ENCODE data around the gene JAML.
A peak's percentile ranks its signal among the peaks of the same experiment; 100 is the strongest.

Gene JAML

GRCh38 chr11:118215262-118215661 is 9.5 kb downstream of the JAML start:
- peak; percentile 66 for DNase-seq

DNA sequence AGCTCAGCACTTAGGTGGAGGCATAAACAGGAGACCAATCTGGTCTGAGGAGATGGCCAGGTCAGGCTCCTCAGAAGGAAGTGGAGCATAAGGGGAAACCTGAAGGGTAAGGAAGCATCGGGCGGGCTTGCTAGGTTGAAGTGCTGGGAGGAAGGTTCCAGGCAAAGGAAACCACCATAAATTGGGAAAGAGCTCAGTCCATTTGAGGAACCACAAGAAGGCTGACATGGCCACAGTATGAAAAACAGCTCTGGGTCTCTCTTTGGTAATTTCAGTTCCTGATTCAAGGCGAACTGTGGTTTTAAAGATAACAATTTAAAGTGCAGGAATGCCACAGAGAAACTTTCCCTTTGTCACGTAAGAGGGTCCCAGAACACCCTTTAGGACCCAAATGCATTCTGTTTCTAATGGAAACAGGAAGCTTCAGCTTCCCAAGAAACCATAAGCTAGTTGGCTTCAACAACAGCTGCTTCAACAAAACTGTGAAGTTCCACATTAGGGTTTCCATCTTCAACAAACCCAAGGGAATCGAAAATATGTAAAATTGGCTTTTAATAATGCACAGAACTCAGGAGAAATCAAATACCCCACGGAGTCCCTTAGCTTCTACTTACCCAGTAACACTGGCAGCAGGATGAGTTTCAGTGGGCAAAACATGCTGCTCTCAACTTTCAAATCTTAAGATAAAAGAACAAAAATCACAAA is 10.4 kb downstream of the JAML start:
- DNase-seq, result no peak

DNA sequence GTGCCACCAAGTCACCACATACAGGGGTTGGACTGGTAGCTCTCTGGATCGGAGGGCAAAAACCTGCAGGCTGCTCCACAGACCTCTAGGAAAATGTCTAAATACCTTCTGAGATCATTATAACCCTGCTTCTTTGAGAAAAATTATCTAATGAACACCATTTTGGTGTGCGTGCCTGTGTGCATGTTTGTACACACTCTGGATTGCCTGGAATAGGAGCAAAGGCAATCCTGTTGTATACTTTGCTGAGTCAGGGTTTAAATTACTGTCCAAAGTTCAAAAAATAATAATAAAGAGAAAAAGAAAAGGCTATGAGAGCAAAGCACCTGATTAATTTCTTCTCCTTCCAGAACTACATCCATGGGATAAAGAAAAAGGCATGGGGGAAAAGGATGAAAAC is 11.0 kb downstream of the JAML start:
- no peak for DNase-seq

DNA sequence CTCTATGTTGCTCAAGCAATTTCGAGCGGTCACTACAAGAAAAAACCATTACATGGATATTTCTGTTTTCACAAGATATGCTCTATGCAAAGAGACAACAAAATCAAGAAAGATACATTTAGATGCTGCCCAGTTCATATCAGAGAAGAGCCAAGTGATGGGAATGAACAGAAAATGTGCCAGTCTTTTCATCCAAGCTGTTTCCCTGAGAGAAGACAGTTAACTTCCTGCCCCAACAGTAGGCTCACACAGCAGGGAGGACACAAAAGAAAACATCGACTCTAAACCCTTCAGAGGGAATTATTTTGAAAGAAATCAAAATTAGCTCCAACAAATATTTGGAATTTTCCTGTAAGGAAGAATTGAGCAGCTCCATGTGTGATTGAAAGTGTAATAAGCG is 11.6 kb downstream of the JAML start:
- DNase-seq, result no peak

GRCh38 chr11:118212781-118213191 is 12.0 kb downstream of the JAML start:
- DNase-seq, result no peak

- DNase-seq, result no peak
Observed at GRCh38 chr11:118212131-118212725, 12.6 kb downstream of the JAML start.

GRCh38 chr11:118211006-118211405 is 13.8 kb downstream of the JAML start:
- DNase-seq, result no peak

DNA sequence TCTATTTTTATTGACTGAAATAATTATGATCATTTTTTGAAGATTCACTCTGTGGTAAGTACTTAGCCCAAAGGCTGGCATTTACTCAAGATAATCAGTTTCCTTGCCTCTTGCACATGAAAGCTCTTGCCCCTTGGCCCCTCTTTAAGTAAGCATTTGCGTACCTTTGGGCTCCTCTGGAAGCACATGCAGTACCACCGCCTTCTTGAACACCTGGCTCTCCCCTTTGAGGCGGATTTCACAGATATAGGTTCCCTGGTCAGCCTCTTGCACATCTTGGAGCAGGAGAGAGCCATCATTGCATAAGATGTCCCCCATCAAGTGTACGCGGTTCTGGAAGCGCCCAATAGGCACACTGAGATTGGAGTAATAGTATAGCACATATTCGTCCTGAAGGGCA is 14.5 kb downstream of the JAML start:
- DNase-seq, result no peak

- peak; percentile 55 for DNase-seq
Observed at GRCh38 chr11:118209033-118209432, 15.8 kb downstream of the JAML start.

DNA sequence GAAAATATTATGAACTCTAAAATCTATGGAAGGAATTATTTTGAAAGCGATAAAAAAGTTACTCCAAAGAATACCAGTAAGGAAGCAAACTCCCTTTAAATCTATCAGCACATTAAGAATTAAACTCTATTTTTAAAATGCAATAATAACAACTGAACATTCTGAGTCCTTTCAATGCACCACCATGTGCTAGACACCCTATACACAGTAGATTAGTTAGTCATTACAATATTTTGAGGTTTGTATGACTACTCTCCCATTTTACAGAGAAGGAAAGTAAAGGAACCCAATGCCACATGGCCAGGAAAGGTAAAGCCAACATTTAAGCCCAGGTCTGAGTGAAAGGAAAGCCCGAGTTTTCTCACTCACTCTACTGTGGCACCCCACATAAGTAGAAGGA is 17.7 kb downstream of the JAML start:
- DNase-seq, result peak; percentile 57

DNA sequence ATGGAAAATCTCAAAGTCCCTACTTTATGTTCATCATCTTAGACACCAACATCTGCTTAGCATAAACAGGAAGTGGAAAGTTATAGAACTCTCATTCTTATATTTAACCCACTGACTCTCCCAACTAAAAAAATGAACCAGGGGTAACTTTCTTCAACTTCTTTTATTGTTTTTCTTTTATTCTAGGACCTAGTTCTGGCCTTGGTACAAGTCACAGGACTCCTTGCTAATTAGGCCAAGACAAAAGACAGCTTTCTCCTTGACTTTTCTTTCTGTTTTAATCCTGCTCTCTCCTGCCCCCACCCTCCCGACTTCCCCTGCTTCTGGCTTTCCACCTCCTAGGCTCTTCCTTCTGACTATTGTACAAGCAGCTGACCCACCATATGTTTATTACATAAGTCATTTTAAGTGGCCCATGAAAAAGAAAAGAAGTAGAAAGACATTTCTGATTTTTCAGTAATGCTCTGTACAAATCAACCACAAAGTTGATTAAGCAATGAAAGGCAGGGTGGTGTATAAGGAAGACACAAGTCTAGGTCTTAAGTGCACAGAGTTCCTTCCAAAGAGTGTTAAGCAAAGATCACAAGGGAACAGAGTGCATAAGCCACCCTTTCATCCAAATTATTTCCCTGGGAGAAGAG is 18.3 kb downstream of the JAML start:
- DNase-seq, result no peak

- DNase-seq, result no peak
Observed at GRCh38 chr11:118205606-118206378, 19.0 kb downstream of the JAML start.

- peak; percentile 79 for DNase-seq
Observed at GRCh38 chr11:118202599-118203422, 22.0 kb downstream of the JAML start.

DNA sequence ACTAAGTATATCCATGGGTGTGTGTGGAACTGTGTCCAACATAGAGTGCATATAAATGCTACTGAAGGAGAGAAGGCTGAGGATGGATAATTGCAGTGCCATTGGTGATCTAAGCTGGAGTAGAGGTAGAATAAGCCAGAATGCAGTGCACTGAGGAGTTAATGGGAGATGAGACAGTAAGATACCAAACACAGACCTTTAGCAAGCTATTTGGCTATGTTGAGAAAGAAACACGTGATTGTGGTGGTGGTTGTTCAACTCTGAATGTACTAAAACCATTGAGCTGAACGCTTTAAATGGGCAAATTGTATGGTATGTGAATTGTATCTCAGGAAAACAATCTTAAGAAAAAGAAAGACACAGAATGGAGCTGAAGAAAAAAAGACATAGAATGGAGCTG is 22.8 kb downstream of the JAML start:
- no peak for DNase-seq

DNA sequence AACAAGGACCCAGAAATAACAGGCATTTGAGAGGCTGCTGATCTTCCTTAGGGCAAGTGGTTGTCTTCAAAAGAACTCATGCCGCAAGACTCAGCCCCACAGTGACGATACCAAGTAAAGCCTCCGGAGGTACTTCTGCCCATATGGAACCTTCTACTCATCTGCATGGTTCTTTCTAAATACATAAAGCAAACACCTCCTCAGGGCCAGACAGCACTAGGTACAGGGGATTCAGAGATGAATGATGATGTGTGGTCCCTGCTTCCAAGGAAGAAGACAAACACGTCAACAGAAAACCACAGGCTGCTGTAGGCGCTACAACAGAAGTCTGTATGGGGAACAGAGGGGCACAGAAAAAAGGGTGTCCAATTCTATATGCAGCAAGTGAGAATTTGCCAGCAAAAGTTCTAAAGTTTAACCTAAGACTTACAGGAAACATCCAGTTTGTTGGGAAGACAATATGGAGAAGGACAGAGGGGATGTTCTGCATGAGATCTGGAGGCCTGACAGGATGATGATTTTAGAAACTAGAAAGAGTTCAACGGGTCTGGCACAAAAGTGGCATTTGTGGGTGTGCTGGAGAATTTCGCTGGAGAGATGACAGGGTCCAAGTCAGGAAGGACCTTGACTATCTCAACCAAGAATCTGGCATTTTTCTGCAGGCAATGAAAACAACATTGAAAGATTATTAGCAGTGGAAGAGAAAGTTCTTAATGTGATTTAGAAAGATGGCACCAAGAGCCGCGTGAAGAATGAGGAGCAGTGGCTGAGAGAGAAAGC is 23.7 kb downstream of the JAML start:
- peak; percentile 64 for DNase-seq

- no peak for DNase-seq
Observed at GRCh38 chr11:118200497-118200896, 24.3 kb downstream of the JAML start.

DNA sequence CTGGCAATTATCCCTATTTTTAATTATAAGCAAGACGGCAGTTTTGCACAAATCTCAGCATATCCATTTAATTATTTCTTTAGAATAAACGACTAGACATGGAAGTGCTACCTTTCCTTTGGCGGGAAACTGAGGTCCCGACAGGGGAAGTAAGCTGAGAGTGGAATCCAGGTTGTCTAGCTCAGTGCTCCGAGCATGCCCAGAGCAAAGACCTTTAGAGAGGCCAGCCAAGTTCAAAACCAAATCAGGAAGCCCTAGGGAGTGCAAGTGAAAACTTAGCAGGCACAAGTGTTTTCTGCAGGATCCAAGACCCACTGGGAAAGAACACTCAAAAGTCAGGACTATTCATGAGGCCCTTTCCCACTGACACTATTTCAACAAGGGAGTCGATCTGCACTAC is 25.7 kb downstream of the JAML start:
- DNase-seq, result no peak

GRCh38 chr11:118198370-118198769 is 26.4 kb downstream of the JAML start:
- DNase-seq, result peak; percentile 88

- no peak for DNase-seq
Observed at GRCh38 chr11:118194835-118195627, 29.8 kb downstream of the JAML start.

- no peak for DNase-seq
Observed at GRCh38 chr11:118193910-118194566, 30.8 kb downstream of the JAML start.

All from activated CD4-positive, alpha-beta T cell treated with anti-CD3 and anti-CD28 coated beads, Interleukin-2, Interleukin-6, amounts not matched to agents 100 ng/mL and 50 ng/mL, durations not matched to agents 16 hours and 8 hours (primary cell).